Mesenchymal stem cell (in vitro differentiated cells and primary cell): ENCODE measurements around the gene EFCAB7.
A peak's percentile ranks its signal among the peaks of the same experiment; 100 is the strongest.

Source experiments
- DNase-seq: peaks from one replicate; pipeline ENCODE4 v3.0.0-alpha.2; 2013
- H2AFZ ChIP-seq: one replicate; pipeline ENCODE4 v1.6.1; 2013; ENCODE audit warnings: low read depth, mild to moderate bottlenecking, control low read depth, inconsistent platforms, low read length, moderate library complexity
- H2AK5ac ChIP-seq: 2 replicates; pipeline ENCODE4 v1.6.1; 2013; ENCODE audit warnings: low read length, moderate library complexity, mild to moderate bottlenecking, inconsistent platforms; ENCODE audit not compliant: severe bottlenecking
- H2BK120ac ChIP-seq: one replicate; pipeline ENCODE4 v1.6.1; 2013; ENCODE audit warnings: low read depth, mild to moderate bottlenecking, inconsistent platforms, low read length, moderate library complexity
- H2BK12ac ChIP-seq, 2 experiments: one replicate each; pipeline ENCODE4 v1.6.1; 2013; ENCODE audit warnings: inconsistent platforms in 2 of 2, low read length in 2 of 2, mild to moderate bottlenecking in 2 of 2, moderate library complexity in 2 of 2, control low read depth in 1 of 2
- H2BK15ac ChIP-seq: one replicate; pipeline ENCODE4 v1.6.1; 2013; ENCODE audit warnings: mild to moderate bottlenecking, low read depth, inconsistent platforms; ENCODE audit not compliant: poor library complexity, severe bottlenecking
- H2BK5ac ChIP-seq: 2 replicates; pipeline ENCODE4 v1.6.1; 2013; ENCODE audit warnings: low read depth, mild to moderate bottlenecking, low read length, control low read depth, inconsistent platforms; ENCODE audit not compliant: poor library complexity, severe bottlenecking
- H3K14ac ChIP-seq, 2 experiments: one replicate each; pipeline ENCODE4 v1.6.1; 2013; ENCODE audit warnings: inconsistent platforms in 2 of 2, low read length in 2 of 2, control low read depth in 1 of 2, mild to moderate bottlenecking in 1 of 2, moderate library complexity in 1 of 2
- H3K18ac ChIP-seq, 2 experiments: one replicate each; pipeline ENCODE4 v1.6.1; 2013; ENCODE audit warnings: inconsistent platforms in 2 of 2, low read length in 2 of 2, control low read depth in 1 of 2, low read depth in 1 of 2, mild to moderate bottlenecking in 1 of 2
- H3K23ac ChIP-seq, 2 experiments: one replicate each; pipeline ENCODE4 v1.6.1; 2013; ENCODE audit warnings: inconsistent platforms in 2 of 2, low read length in 2 of 2, mild to moderate bottlenecking in 2 of 2, moderate library complexity in 2 of 2, control low read depth in 1 of 2
- H3K27ac ChIP-seq: 2 replicates; pipeline ENCODE4 v1.5.1; 2013; ENCODE audit warnings: mild to moderate bottlenecking, moderate library complexity, low read length, control low read depth, inconsistent platforms; ENCODE audit not compliant: poor library complexity, severe bottlenecking
- H3K27me3 ChIP-seq, 2 experiments: 2 replicates each; pipeline versions ENCODE4 v1.6.1 to v1.7.0; 2013; ENCODE audit warnings: low read length in 2 of 2, mild to moderate bottlenecking in 2 of 2, moderate library complexity in 2 of 2, control low read depth in 1 of 2, inconsistent platforms in 1 of 2; ENCODE audit not compliant: control insufficient read depth in 1 of 2, insufficient read depth in 1 of 2
- H3K36me3 ChIP-seq, 2 experiments: 2 replicates each; pipeline versions ENCODE4 v1.6.1 to v1.7.0; 2013; ENCODE audit warnings: low read length in 2 of 2, control low read depth in 1 of 2, inconsistent platforms in 1 of 2, low read depth in 1 of 2, mild to moderate bottlenecking in 1 of 2; ENCODE audit not compliant: insufficient read depth in 2 of 2, control insufficient read depth in 1 of 2
- H3K4ac ChIP-seq, 2 experiments: one replicate each; pipeline ENCODE4 v1.6.1; 2013; ENCODE audit warnings: inconsistent platforms in 2 of 2, low read length in 2 of 2, mild to moderate bottlenecking in 2 of 2, moderate library complexity in 2 of 2, control low read depth in 1 of 2, low read depth in 1 of 2
- H3K4me1 ChIP-seq: 2 replicates; pipeline ENCODE4 v1.6.1; 2013; ENCODE audit warnings: low read depth, low read length, control low read depth; ENCODE audit not compliant: control insufficient read depth, insufficient read depth
- H3K4me2 ChIP-seq: 2 replicates; pipeline ENCODE4 v1.6.1; 2013; ENCODE audit warnings: low read length, mild to moderate bottlenecking, inconsistent platforms; ENCODE audit not compliant: poor library complexity, severe bottlenecking
- H3K4me3 ChIP-seq, 2 experiments: 2 replicates each; pipeline versions ENCODE4 v1.5.1 to v1.7.0; 2013; ENCODE audit warnings: low read length in 2 of 2, mild to moderate bottlenecking in 2 of 2, control low read depth in 1 of 2, low read depth in 1 of 2; ENCODE audit not compliant: insufficient read depth in 1 of 2
- H3K79me1 ChIP-seq: replicated peaks from 2 replicates; pipeline ENCODE4 v1.6.1; 2013; ENCODE audit warnings: mild to moderate bottlenecking, control low read depth, low read length, inconsistent platforms; ENCODE audit not compliant: poor library complexity, severe bottlenecking
- H3K9ac ChIP-seq: 2 replicates; pipeline ENCODE4 v1.7.0; 2013; ENCODE audit warnings: mild to moderate bottlenecking, low read length, moderate library complexity
- H3K9me3 ChIP-seq: 2 replicates; pipeline ENCODE4 v1.7.0; 2013; ENCODE audit warnings: mild to moderate bottlenecking, low read length; ENCODE audit not compliant: control insufficient read depth
- H4K8ac ChIP-seq: one replicate; pipeline ENCODE4 v1.6.1; 2013; ENCODE audit warnings: inconsistent platforms, mild to moderate bottlenecking, low read length, moderate library complexity
- H4K91ac ChIP-seq: one replicate; pipeline ENCODE4 v1.6.1; 2013; ENCODE audit warnings: mild to moderate bottlenecking, low read length, inconsistent platforms
- WGBS: methylation state at CpG from one replicate; pipeline ENCODE4 v1.1.7; 2013; ENCODE audit warnings: mixed read lengths; 5-methylcytosine and 5-hydroxymethylcytosine counted together

Gene EFCAB7

GRCh38 chr1:63602629-63603028 is 79.3 kb downstream of the EFCAB7 start:
- H4K91ac ChIP-seq = no peak overlapping the region
- H3K4me2 ChIP-seq = no peak overlapping the region
- no peak overlapping the region for H3K14ac ChIP-seq
- no peak overlapping the region for H3K4me3 ChIP-seq
- no peak overlapping the region for H3K9ac ChIP-seq
- H2BK15ac ChIP-seq = no peak overlapping the region
- H4K8ac ChIP-seq = no peak overlapping the region
- H3K27me3 ChIP-seq = no peaks in the 10 kb centered on the region
- H2BK120ac ChIP-seq = no peak overlapping the region
- H2BK12ac ChIP-seq = peak overlapping the region in 1 of 2 experiments; percentile 15
- H3K27ac ChIP-seq = no peak overlapping the region
- no peaks in the 10 kb centered on the region for H3K36me3 ChIP-seq
- no peaks in the 10 kb centered on the region for H3K4me1 ChIP-seq
- H3K79me1 ChIP-seq = peaks cover 34% of the 10 kb centered on the region
- peak overlapping the region in 1 of 2 experiments; percentile 37 for H3K18ac ChIP-seq
- no peaks in the 10 kb centered on the region for H3K9me3 ChIP-seq
- peak overlapping the region in 1 of 2 experiments; percentile 34 for H3K23ac ChIP-seq
- no peak overlapping the region for H2AFZ ChIP-seq
- H2AK5ac ChIP-seq = no peak overlapping the region
- H3K4ac ChIP-seq = no peak overlapping the region
- no peak for DNase-seq
- no peak overlapping the region for H2BK5ac ChIP-seq
- 94% methylated on average over 5 of the region's 5 CpGs for WGBS

GRCh38 chr1:63603810-63604209 is 80.5 kb downstream of the EFCAB7 start:
- no peak overlapping the region for H2BK15ac ChIP-seq
- H3K18ac ChIP-seq = no peak overlapping the region
- no peaks in the 10 kb centered on the region for H3K4me1 ChIP-seq
- no peak overlapping the region for H3K23ac ChIP-seq
- DNase-seq = no peak
- H3K27me3 ChIP-seq = no peaks in the 10 kb centered on the region
- no peak overlapping the region for H2AFZ ChIP-seq
- H2BK5ac ChIP-seq = no peak overlapping the region
- H2BK120ac ChIP-seq = no peak overlapping the region
- H3K4me3 ChIP-seq = no peak overlapping the region
- no peak overlapping the region for H3K9ac ChIP-seq
- no peak overlapping the region for H2BK12ac ChIP-seq
- H3K14ac ChIP-seq = no peak overlapping the region
- no peak overlapping the region for H4K8ac ChIP-seq
- H3K4me2 ChIP-seq = no peak overlapping the region
- no peak overlapping the region for H2AK5ac ChIP-seq
- no peaks in the 10 kb centered on the region for H3K36me3 ChIP-seq
- H3K79me1 ChIP-seq = peaks cover 31% of the 10 kb centered on the region
- H3K4ac ChIP-seq = no peak overlapping the region
- H4K91ac ChIP-seq = no peak overlapping the region
- H3K27ac ChIP-seq = no peak overlapping the region
- 99% methylated on average over 3 of the region's 3 CpGs for WGBS
- H3K9me3 ChIP-seq = no peaks in the 10 kb centered on the region

GRCh38 chr1:63607322-63607721 is 84.0 kb downstream of the EFCAB7 start:
- H3K36me3 ChIP-seq = no peaks in the 10 kb centered on the region
- no peaks in the 10 kb centered on the region for H3K27me3 ChIP-seq
- H3K79me1 ChIP-seq = peaks cover 29% of the 10 kb centered on the region
- no peak overlapping the region for H4K91ac ChIP-seq
- no peak overlapping the region for H3K27ac ChIP-seq
- no peak overlapping the region for H2AK5ac ChIP-seq
- H2AFZ ChIP-seq = no peak overlapping the region
- no peak overlapping the region for H3K18ac ChIP-seq
- no peak overlapping the region for H4K8ac ChIP-seq
- H2BK120ac ChIP-seq = no peak overlapping the region
- no peak overlapping the region for H3K4me3 ChIP-seq
- no peaks in the 10 kb centered on the region for H3K9me3 ChIP-seq
- H2BK12ac ChIP-seq = no peak overlapping the region
- no peak overlapping the region for H3K9ac ChIP-seq
- no peak overlapping the region for H2BK5ac ChIP-seq
- peaks cover 4% of the 10 kb centered on the region for H3K4me1 ChIP-seq
- H3K4me2 ChIP-seq = no peak overlapping the region
- no peak overlapping the region for H3K4ac ChIP-seq
- 97% methylated on average over 6 of the region's 7 CpGs for WGBS
- no peak overlapping the region for H3K23ac ChIP-seq
- no peak overlapping the region for H2BK15ac ChIP-seq
- DNase-seq = no peak
- no peak overlapping the region for H3K14ac ChIP-seq

GRCh38 chr1:63611231-63611630 is 87.9 kb downstream of the EFCAB7 start:
- WGBS = 42% methylated on average over 2 of the region's 3 CpGs
- no peak overlapping the region for H2AK5ac ChIP-seq

More at GRCh38 chr1:63611231-63611630, 87.9 kb downstream of the EFCAB7 start:
- Histone ChIP-seq H3K36me3 (no peaks in the 10 kb centered on the region), H3K9me3 (no peaks in the 10 kb centered on the region), H3K9ac (peak overlapping the region; percentile 1), H3K23ac (no peak overlapping the region), H3K27ac (no peak overlapping the region), H3K4ac (no peak overlapping the region), H2BK120ac (no peak overlapping the region), H3K4me2 (no peak overlapping the region), H2BK15ac (no peak overlapping the region), H3K14ac (no peak overlapping the region), H2BK12ac (no peak overlapping the region), H3K4me3 (no peak overlapping the region), H3K79me1 (peaks cover 13% of the 10 kb centered on the region), H4K8ac (peak overlapping the region; percentile 36), H3K18ac (peak overlapping the region; percentile 3 to 59), H2AFZ (no peak overlapping the region), H3K27me3 (no peaks in the 10 kb centered on the region), H2BK5ac (no peak overlapping the region), H3K4me1 (peaks cover 4% of the 10 kb centered on the region), H4K91ac (no peak overlapping the region)
- DNase-seq = peak; percentile 65
